ENCODE results near the gene PERP. TPM values are rescaled to one million over a fixed set of nuclear protein-coding genes. Genes with fewer than 3 reads are reported as not detected.

PERP gene
- total RNA-seq, 1 experiment from 2014 or later, result 348 TPM

GRCh38 chr6:138105446-138105845, 1.8 kb downstream of the PERP start:
- intact Hi-C loops (cut with micrococcal nuclease; ENCODE audit: unreplicated experiment), result loop anchor here (5.0 kb wide), 2 partner anchors 238 to 398 kb away; partner anchors contain the start of gene TNFAIP3
- TSS peak; percentile 72 for BruUV-seq (replicated peaks)
- H3K27me3 ChIP-seq (ENCODE audit: control insufficient read depth, insufficient read depth, low read length), result no peaks in the 10 kb centered on the region
- TF ChIP-seq POLR2AphosphoS5 (IDR thresholded peaks at IDR 0.05; ENCODE audit: low read depth, low read length) (no peak), SIN3A (IDR thresholded peaks at IDR 0.05; ENCODE audit: borderline replicate concordance, insufficient read depth, low read depth, low read length) (no peak), REST (IDR thresholded peaks at IDR 0.05; ENCODE audit: insufficient read depth in 1 of 2, low read depth in 2 of 2, low read length in 1 of 2) (no peak), CTCF (IDR thresholded peaks at IDR 0.05) (no peak), TCF7L2 (IDR thresholded peaks at IDR 0.05; ENCODE audit: low read depth, low read length) (no peak)
- DNase-seq (ENCODE audit: low read depth, low spot score) (no peak), ATAC-seq (no peak)
- H3K4me1 ChIP-seq (ENCODE audit: control insufficient read depth, insufficient read depth, low read length), result peaks cover 32% of the 10 kb centered on the region
- ChIA-PET CTCF (interaction anchor here (1.7 kb wide), 1 partner anchor 102 kb away, joined by 3 read pairs; no protein-coding TSS in a partner anchor), POLR2A (no interaction called here)
- peak overlapping the region; percentile 87 to 90 for H3K4me3 ChIP-seq (ENCODE audit: low read depth in 2 of 2, low read length in 2 of 2)
- in situ Hi-C loops (cut with HindIII; ENCODE audit: low pct_unique_long_range_greater_than_20kb, low sequenced_read_pairs), result no loop called here
- peaks cover 12% of the 10 kb centered on the region for H3K36me3 ChIP-seq (ENCODE audit: control insufficient read depth, insufficient read depth, low read length)
- H3K27ac ChIP-seq (ENCODE audit: low read length), result peak overlapping the region; percentile 98
- no peaks in the 10 kb centered on the region for H3K9me3 ChIP-seq (ENCODE audit: control insufficient read depth, insufficient read depth, low read depth, low read length)

GRCh38 chr6:138104618-138105213, 2.5 kb downstream of the PERP start:
- intact Hi-C loops (cut with micrococcal nuclease; ENCODE audit: unreplicated experiment) (loop anchor here (5.0 kb wide), 2 partner anchors 237 to 397 kb away; partner anchors contain the start of gene TNFAIP3), in situ Hi-C loops (cut with HindIII; ENCODE audit: low pct_unique_long_range_greater_than_20kb, low sequenced_read_pairs) (no loop called here)
- ChIA-PET POLR2A (interaction anchor here (0.6 kb wide), 1 partner anchor 102 kb away, joined by 7 read pairs; no protein-coding TSS in a partner anchor), CTCF (interaction anchor here (1.7 kb wide), 1 partner anchor 101 kb away, joined by 3 read pairs; no protein-coding TSS in a partner anchor)
- Histone ChIP-seq H3K4me1 (ENCODE audit: control insufficient read depth, insufficient read depth, low read length) (peaks cover 37% of the 10 kb centered on the region), H3K36me3 (ENCODE audit: control insufficient read depth, insufficient read depth, low read length) (peaks cover 12% of the 10 kb centered on the region), H3K27ac (ENCODE audit: low read length) (peak overlapping the region; percentile 98), H3K27me3 (ENCODE audit: control insufficient read depth, insufficient read depth, low read length) (no peaks in the 10 kb centered on the region), H3K4me3 (ENCODE audit: low read depth in 2 of 2, low read length in 2 of 2) (peak overlapping the region; percentile 87 to 90), H3K9me3 (ENCODE audit: control insufficient read depth, insufficient read depth, low read depth, low read length) (no peaks in the 10 kb centered on the region)
- peak; percentile 7; the same call in 1 of the 2 replicates for TF ChIP-seq POLR2AphosphoS5 (IDR thresholded peaks at IDR 0.05; ENCODE audit: low read depth, low read length)
- no peak for TF ChIP-seq REST (IDR thresholded peaks at IDR 0.05; ENCODE audit: insufficient read depth in 1 of 2, low read depth in 2 of 2, low read length in 1 of 2)
- TF ChIP-seq CTCF (IDR thresholded peaks at IDR 0.05), result no peak
- DNase-seq (ENCODE audit: low read depth, low spot score), result no peak
- no TSS peak for BruUV-seq (replicated peaks)
- ATAC-seq, result no peak
